Calu3 (cell line): Measurements from ENCODE around the gene ELP1. TPM values are rescaled to one million over a fixed set of nuclear protein-coding genes. Genes with fewer than 3 reads are reported as not detected.

Experiments used
- BruUV-seq: library from RNA; stranded (reverse); fragments of 400-500 nt; replicated peaks from 2 replicates; lab custom pipeline; 2021; lab: Mats Ljungman, UMichigan
- CTCF ChIA-PET: fragments of 300-600 bp; sonication (Branson Sonifier 250); formaldehyde crosslinking; loops from one replicate; lab custom pipeline; 2022; ENCODE audit warnings: antibody characterized with exemption; lab: Charles Lee
- DNase-seq: peaks from one replicate; pipeline ENCODE4 v3.0.0; 2022
- H3K27ac Mint-ChIP-seq: one replicate; pipeline ENCODE4 v1.8.0; 2022; ENCODE audit warnings: mixed read lengths; ENCODE audit not compliant: unreplicated experiment
- H3K27me3 Mint-ChIP-seq: one replicate; pipeline ENCODE4 v1.8.0; 2022; ENCODE audit warnings: mixed read lengths; ENCODE audit not compliant: unreplicated experiment
- H3K36me3 Mint-ChIP-seq: one replicate; pipeline ENCODE4 v1.8.0; 2022; ENCODE audit warnings: mild to moderate bottlenecking, moderate library complexity, mixed read lengths; ENCODE audit not compliant: insufficient read depth, unreplicated experiment
- H3K4me1 Mint-ChIP-seq: one replicate; pipeline ENCODE4 v1.8.0; 2022; ENCODE audit warnings: mild to moderate bottlenecking, low read depth, mixed read lengths; ENCODE audit not compliant: unreplicated experiment
- H3K4me3 Mint-ChIP-seq: one replicate; pipeline ENCODE4 v1.8.0; 2022; ENCODE audit warnings: mild to moderate bottlenecking, low read depth, moderate library complexity, mixed read lengths; ENCODE audit not compliant: unreplicated experiment
- H3K9me3 Mint-ChIP-seq: one replicate; pipeline ENCODE4 v1.8.0; 2022; ENCODE audit warnings: low read depth, mixed read lengths; ENCODE audit not compliant: unreplicated experiment
- intact Hi-C: fragments of 100-400 bp; cut with micrococcal nuclease; formaldehyde crosslinking; loops from one replicate; pipeline ENCODE4 v1.10.0; 2022; ENCODE audit not compliant: unreplicated experiment
- total RNA-seq: library from RNA; stranded (reverse); gene quantifications from 2 replicates; pipeline ENCODE4 v1.2.3, GENCODE V29; 2022
- TF ChIP-seq, protein P1 (sequence below): fragments of 200-600 bp; IDR thresholded peaks from one replicate; pipeline ENCODE4 v1.8.0; 2022; ENCODE audit warnings: antibody characterized with exemption; ENCODE audit not compliant: unreplicated experiment

Gene ELP1
- total RNA-seq, 1 experiment from 2014 or later = 17.9 TPM

DNA sequence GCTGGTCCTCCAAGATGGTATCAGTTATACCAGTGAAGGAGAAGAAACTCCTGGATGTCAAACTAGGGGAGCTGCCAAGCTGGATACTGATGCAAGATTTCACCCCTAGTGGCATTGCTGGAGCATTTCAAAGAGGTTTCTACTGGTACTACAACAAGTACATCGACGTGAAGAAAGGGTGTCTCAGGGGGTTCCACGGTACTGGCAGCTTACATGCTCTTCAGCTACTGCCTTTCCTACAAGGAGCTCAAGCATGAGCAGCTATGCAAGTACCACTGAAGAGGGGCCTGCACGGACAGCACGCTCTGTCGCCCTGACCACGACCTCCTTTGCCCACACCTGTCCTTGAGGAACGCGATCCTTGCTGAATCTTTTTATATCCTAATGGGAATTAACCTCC lies 97.6 kb downstream of the ELP1 start:
- BruUV-seq = no TSS peak
- Mint-ChIP-seq H3K4me1 (no peaks in the 10 kb centered on the region), H3K4me3 (no peak overlapping the region), H3K27ac (no peak overlapping the region), H3K27me3 (peaks cover under 1% of the 10 kb centered on the region), H3K9me3 (no peaks in the 10 kb centered on the region), H3K36me3 (no peaks in the 10 kb centered on the region)
- DNase-seq = no peak
- intact Hi-C loops = no loop called here
- TF ChIP-seq, protein P1, sequence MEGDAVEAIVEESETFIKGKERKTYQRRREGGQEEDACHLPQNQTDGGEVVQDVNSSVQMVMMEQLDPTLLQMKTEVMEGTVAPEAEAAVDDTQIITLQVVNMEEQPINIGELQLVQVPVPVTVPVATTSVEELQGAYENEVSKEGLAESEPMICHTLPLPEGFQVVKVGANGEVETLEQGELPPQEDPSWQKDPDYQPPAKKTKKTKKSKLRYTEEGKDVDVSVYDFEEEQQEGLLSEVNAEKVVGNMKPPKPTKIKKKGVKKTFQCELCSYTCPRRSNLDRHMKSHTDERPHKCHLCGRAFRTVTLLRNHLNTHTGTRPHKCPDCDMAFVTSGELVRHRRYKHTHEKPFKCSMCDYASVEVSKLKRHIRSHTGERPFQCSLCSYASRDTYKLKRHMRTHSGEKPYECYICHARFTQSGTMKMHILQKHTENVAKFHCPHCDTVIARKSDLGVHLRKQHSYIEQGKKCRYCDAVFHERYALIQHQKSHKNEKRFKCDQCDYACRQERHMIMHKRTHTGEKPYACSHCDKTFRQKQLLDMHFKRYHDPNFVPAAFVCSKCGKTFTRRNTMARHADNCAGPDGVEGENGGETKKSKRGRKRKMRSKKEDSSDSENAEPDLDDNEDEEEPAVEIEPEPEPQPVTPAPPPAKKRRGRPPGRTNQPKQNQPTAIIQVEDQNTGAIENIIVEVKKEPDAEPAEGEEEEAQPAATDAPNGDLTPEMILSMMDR = no peak
- CTCF ChIA-PET = no interaction called here

DNA sequence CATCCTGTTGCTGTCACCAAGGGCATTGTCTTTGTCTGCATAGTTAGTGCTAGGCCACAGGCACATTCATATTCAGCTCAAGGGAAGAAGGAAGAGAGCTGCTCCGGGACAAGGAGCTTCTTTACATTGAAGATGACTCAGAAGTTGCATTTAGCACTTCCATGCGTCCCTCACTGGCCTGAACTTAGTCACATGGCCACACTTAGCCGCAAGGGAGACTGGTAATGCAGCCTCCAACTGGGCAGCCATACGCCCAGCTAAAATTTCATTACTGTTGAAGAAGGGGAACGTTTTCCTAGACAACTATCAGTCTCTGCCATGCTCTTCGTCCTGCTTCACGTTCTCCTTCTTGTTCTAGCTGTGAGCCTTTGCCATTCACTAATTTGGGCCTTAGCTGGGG lies 98.1 kb downstream of the ELP1 start:
- CTCF ChIA-PET = no interaction called here

DNA sequence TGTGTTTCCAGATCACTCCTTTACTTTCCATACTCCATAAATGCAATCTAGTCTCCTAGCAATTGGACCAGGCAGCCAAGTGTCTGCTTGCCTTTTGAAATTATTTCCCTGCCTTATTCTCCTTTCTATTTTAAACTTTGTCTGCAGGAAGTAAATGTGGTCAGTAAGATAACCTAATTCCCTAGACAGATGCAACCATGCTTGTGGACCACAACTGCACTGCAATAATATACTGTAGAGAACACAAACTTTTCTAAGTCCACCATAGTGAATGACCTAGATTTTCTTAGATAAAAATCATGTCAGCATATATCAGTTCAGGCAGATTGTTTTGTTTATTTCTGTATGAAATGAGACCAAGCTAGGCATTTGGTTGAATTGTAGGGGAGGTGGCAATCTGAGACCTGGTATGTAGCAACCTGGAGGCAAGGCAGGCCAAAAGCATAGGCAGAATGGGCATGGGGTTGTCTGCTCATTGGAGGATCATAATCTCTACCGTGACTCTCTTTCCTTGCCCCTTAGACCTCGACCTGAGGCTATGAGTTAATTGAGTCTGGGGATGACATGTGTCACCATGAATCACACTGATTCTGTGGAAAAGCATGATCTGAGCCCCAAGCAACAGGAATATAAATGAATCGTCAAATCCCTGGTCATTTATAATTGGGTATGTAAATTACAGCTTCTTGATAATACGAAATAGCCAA lies 98.8 kb downstream of the ELP1 start:
- Mint-ChIP-seq H3K27ac (no peak overlapping the region), H3K9me3 (no peaks in the 10 kb centered on the region), H3K4me1 (no peaks in the 10 kb centered on the region), H3K27me3 (peaks cover 13% of the 10 kb centered on the region), H3K36me3 (no peaks in the 10 kb centered on the region), H3K4me3 (no peak overlapping the region)
- TF ChIP-seq, protein P1 = no peak
- CTCF ChIA-PET = no interaction called here
- no TSS peak for BruUV-seq
- intact Hi-C loops = no loop called here
- DNase-seq = no peak

More for the DNA sequence above, 98.1 kb downstream of the ELP1 start:
- intact Hi-C loops = no loop called here
- Mint-ChIP-seq H3K36me3 (no peaks in the 10 kb centered on the region), H3K27ac (no peak overlapping the region), H3K4me3 (no peak overlapping the region), H3K9me3 (no peaks in the 10 kb centered on the region), H3K4me1 (no peaks in the 10 kb centered on the region), H3K27me3 (peaks cover 5% of the 10 kb centered on the region)
- no peak for DNase-seq
- TF ChIP-seq, protein P1 = no peak
- BruUV-seq = no TSS peak

DNA sequence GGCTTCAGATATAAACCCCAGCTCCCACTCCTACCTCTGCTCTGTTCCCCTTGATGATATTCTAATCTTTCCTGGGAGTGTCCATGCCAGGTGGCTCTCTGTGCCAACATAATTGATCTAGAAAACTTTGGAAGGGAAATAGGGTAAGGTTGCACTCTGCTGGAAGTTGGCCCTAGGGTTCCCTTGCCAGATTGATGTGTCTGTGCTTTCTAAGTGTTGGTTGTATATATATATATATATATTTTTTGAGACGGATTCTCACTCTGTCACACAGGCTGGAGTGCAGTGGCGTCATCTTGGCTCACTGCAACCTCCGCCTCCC lies 101.8 kb downstream of the ELP1 start:
- TF ChIP-seq, protein P1 = no peak
- no TSS peak for BruUV-seq
- Mint-ChIP-seq H3K27me3 (peaks cover 15% of the 10 kb centered on the region), H3K27ac (no peak overlapping the region), H3K4me1 (no peaks in the 10 kb centered on the region), H3K4me3 (no peak overlapping the region), H3K9me3 (no peaks in the 10 kb centered on the region), H3K36me3 (no peaks in the 10 kb centered on the region)
- CTCF ChIA-PET = no interaction called here
- intact Hi-C loops = no loop called here
- no peak for DNase-seq
